ENCODE data around the gene ZNF519. TPM values are rescaled to one million over a fixed set of nuclear protein-coding genes. Genes with fewer than 3 reads are reported as not detected.
"Not testable (repeated sequence)": the region's sequence is repeated elsewhere in the genome, so short reads cannot be mapped to it uniquely, and the experiment has no call there.

Gene ZNF519
- total and polyA plus RNA-seq, 8 donors = 0.88 to 2.9 (median 1.5) TPM

DNA sequence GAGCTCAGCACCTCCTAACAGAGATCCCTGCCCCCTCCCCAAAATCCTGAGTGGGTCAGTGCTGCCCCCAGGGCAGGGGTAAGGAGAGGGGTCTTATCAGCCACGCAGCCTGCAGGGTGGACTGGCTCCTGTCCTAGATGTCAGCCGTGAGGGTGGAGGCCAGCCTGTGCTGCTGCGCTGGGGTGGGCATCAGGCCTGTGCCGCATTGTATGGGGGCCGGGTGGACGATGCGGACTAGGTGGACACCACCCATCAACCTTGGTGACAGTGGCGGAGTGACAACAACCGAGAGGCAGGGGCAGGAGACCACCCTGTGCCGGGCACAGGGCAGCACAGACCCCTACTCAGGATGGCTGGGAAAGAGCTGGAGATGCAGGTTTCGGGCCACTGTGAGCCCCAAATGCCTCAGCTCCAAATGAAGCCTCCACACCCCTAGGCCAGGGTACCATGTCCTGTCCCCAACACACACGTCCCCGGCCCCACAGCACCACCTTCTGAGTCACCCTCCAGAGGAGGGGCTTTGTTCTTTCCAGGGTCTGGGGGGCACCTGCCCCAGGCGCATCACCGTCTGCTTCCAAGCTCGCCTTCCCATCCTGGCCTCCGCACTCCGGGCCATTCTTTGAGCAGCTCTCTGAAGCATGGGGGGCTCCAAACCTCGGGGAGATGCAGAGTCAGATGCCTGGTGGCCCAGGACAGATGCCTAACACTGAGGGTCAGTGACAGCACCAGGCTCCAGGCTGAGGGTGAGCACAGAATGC is 13.5 kb upstream of the ZNF519 start:
- H3K27ac ChIP-seq; H3K4me1 ChIP-seq; FAIRE-seq; H3K4me3 ChIP-seq; ATAC-seq; intact Hi-C loops (cut with DNase I); H3K36me3 ChIP-seq; H3K9me3 ChIP-seq; H3K27me3 ChIP-seq: not testable (repeated sequence)
- WGBS, 2 donors = 65 to 71% methylated on average over 19 of the region's 19 CpGs
- DNase-seq = peak in 1 of 6 donors; percentile 69

GRCh38 chr18:14145021-14145420 is 12.8 kb upstream of the ZNF519 start:
- H3K27me3 ChIP-seq; H3K4me3 ChIP-seq; H3K9me3 ChIP-seq; H3K4me1 ChIP-seq; H3K36me3 ChIP-seq; ATAC-seq; intact Hi-C loops (cut with DNase I); FAIRE-seq; H3K27ac ChIP-seq: not testable (repeated sequence)
- WGBS, 2 donors = 68 to 74% methylated on average over 5 to 6 of the region's 6 CpGs
- DNase-seq = peak in 1 of 6 donors; percentile 40

GRCh38 chr18:14144628-14144895 is 12.3 kb upstream of the ZNF519 start:
- ATAC-seq = no peak
- no peaks in the 10 kb centered on the region for H3K9me3 ChIP-seq
- TF ChIP-seq, protein P1, sequence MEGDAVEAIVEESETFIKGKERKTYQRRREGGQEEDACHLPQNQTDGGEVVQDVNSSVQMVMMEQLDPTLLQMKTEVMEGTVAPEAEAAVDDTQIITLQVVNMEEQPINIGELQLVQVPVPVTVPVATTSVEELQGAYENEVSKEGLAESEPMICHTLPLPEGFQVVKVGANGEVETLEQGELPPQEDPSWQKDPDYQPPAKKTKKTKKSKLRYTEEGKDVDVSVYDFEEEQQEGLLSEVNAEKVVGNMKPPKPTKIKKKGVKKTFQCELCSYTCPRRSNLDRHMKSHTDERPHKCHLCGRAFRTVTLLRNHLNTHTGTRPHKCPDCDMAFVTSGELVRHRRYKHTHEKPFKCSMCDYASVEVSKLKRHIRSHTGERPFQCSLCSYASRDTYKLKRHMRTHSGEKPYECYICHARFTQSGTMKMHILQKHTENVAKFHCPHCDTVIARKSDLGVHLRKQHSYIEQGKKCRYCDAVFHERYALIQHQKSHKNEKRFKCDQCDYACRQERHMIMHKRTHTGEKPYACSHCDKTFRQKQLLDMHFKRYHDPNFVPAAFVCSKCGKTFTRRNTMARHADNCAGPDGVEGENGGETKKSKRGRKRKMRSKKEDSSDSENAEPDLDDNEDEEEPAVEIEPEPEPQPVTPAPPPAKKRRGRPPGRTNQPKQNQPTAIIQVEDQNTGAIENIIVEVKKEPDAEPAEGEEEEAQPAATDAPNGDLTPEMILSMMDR (IDR thresholded peaks at IDR 0.05) = no peak
- FAIRE-seq = no peak
- WGBS, 2 donors = 67 to 76% methylated on average over 6 of the region's 6 CpGs
- H3K4me1 ChIP-seq = no peaks in the 10 kb centered on the region
- H3K27me3 ChIP-seq = no peaks in the 10 kb centered on the region
- no peak overlapping the region for H3K27ac ChIP-seq
- no peaks in the 10 kb centered on the region for H3K36me3 ChIP-seq
- intact Hi-C loops (cut with DNase I) = no loop called here
- H3K4me3 ChIP-seq = no peak overlapping the region
- peak in 1 of 6 donors; percentile 29 for DNase-seq

DNA sequence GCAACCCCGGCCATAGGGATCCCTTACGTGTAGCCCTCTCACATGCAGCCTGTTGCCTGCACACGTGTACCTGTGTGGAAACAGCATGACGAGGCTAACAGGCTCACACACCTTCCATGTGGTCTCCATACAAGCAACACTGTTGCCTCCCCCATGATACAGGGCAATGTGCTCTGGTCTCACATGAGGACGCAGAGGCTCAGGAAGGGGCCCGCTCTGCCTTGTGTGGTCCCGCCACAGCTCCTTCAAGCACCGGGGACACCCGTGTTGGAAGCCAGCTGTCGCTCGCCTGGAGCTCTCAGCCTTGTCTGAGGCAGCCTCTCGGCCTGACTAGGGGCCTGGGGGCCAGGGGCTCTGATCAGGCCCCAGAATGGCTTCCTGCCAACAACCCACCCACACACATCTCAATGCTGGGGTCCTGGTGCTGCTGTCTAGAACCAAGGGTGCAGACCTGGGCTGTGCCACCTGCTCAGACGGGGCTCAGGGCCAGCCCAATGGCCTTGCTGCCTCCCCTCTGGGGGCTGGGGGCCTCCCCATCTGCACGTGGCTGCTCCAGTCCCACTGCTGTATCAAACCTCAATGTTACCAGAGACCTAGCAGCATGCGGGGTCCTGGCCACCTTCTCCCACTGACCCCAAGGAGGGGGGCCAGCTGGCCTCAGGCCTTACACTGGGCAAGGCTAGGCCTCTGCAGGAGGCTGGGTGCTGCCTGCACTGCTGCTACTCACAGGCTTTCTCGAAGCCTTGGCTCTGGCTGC is 11.8 kb upstream of the ZNF519 start:
- FAIRE-seq; H3K27me3 ChIP-seq; H3K27ac ChIP-seq; H3K4me1 ChIP-seq; H3K36me3 ChIP-seq; H3K9me3 ChIP-seq; intact Hi-C loops (cut with DNase I); H3K4me3 ChIP-seq; ATAC-seq: not testable (repeated sequence)
- DNase-seq = peak in 1 of 6 donors; percentile 57
- 65 to 77% methylated on average over 10 to 16 of the region's 16 CpGs for WGBS, 2 donors

DNA sequence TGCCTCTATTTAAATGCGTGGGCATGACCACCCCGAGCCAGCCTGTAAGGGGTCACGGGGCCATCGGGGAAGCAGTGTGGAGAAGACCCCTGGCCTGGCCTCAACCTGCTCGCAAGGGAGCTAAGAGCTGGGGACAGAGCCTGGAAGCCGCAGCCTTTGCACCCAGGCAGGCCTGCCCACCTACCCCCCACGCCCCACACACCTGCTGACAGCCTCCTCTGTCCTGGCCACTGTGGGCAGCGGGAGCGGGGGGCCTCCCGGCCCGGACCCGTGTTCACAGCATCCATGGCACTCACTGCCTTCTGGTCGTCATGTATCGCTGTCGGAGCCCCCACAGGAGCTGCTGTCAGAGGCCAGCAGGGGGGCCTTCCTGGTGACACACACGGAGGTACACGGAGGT is 11.2 kb upstream of the ZNF519 start:
- H3K36me3 ChIP-seq; H3K9me3 ChIP-seq; intact Hi-C loops (cut with DNase I); ATAC-seq; FAIRE-seq; H3K4me3 ChIP-seq; H3K4me1 ChIP-seq; H3K27me3 ChIP-seq; H3K27ac ChIP-seq: not testable (repeated sequence)
- peak in 1 of 6 donors; percentile 77 for DNase-seq
- 66 to 85% methylated on average over 15 of the region's 17 CpGs for WGBS, 2 donors

DNA sequence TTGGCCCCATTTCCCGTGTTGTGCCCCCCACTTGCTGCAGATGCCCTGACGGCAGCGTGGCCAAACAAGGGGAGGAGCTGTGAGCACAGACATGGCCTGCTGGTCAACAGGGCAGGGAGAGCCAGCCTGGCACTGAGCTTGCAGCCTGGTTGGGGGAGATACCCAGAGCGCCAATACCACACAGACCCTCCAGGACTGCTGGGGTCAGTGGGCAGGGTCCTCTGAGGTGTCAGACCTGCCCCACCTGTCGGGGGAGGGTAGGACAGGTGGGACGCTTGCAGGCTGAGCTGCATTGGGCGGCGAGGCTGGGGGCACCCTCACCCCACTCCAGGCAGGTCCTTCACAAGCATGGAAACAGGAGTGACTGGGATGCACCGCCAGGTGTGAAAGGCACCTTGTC is 9.9 kb upstream of the ZNF519 start:
- H3K9me3 ChIP-seq; H3K27ac ChIP-seq; H3K4me3 ChIP-seq; H3K36me3 ChIP-seq; ATAC-seq; FAIRE-seq; H3K4me1 ChIP-seq; intact Hi-C loops (cut with DNase I); H3K27me3 ChIP-seq: not testable (repeated sequence)
- DNase-seq = peak in 1 of 6 donors; percentile 50
- WGBS, 2 donors = 68% methylated on average over 9 of the region's 9 CpGs

- ATAC-seq; intact Hi-C loops (cut with DNase I); H3K27ac ChIP-seq; DNase-seq; H3K4me3 ChIP-seq; H3K4me1 ChIP-seq; H3K27me3 ChIP-seq; H3K9me3 ChIP-seq; FAIRE-seq; H3K36me3 ChIP-seq: not testable (repeated sequence)
- 69 to 85% methylated on average over 2 of the region's 2 CpGs for WGBS, 2 donors
Observed at GRCh38 chr18:14139583-14139982, 7.3 kb upstream of the ZNF519 start.

DNA sequence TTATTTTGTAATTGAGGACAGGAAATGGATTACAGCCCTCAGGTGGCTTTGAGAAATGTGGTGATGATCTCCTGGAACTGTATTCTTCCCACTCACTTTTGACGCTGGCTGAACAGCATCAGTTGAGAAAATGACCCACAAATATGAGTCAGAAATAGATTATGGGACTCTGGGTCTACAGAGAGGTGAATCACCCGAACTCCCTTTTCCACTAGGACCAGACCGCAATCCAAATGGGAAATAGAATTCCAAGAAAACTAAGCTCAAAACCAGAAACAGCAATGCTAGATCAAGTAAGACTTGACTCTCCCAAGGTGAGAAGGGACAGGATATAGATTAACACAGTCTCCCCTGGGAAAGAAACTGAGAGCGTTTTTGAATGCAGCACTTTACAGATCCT is 5.7 kb upstream of the ZNF519 start:
- H3K4me3 ChIP-seq; H3K4me1 ChIP-seq; H3K27me3 ChIP-seq; intact Hi-C loops (cut with DNase I); ATAC-seq; FAIRE-seq; DNase-seq; H3K9me3 ChIP-seq; H3K27ac ChIP-seq; H3K36me3 ChIP-seq: not testable (repeated sequence)
- 55 to 69% methylated on average over 4 of the region's 4 CpGs for whole genome bisulfite sequencing, 2 donors

GRCh38 chr18:14131696-14132270 is 452 bp downstream of the ZNF519 start:
- H3K4me1 ChIP-seq; FAIRE-seq; H3K36me3 ChIP-seq; H3K27ac ChIP-seq; DNase-seq; H3K27me3 ChIP-seq; intact Hi-C loops (cut with DNase I); H3K9me3 ChIP-seq: not testable (repeated sequence)
- peak overlapping the region; percentile 14 to 53 (median 33) for H3K4me3 ChIP-seq
- peak; percentile 49 to 56 (median 54) for ATAC-seq
- WGBS, 2 donors = 2 to 3% methylated on average over 15 to 22 of the region's 27 CpGs

DNA sequence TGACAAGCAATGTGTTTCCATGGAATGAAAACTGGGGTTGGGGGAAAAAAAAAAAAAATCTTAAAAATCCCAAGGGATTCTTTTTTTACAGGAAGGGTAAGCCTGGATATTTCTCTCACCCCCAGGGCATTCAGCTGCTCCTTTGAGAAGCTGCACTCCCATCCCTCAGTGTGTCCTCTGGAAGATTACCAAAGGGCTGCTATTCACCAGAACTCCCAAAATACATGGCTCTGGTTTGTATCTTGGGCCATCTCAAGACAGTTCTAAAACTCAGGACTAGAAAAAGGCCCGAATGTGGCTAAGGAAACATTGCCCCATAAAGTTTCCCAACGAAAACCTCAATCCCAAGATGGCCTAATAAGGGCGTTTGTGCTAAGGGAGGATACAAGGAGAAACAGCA is 1.4 kb downstream of the ZNF519 start:
- H3K36me3 ChIP-seq; H3K4me1 ChIP-seq; ATAC-seq; intact Hi-C loops (cut with DNase I); H3K27ac ChIP-seq; H3K9me3 ChIP-seq; H3K4me3 ChIP-seq; FAIRE-seq; DNase-seq; H3K27me3 ChIP-seq: not testable (repeated sequence)
- 64 to 65% methylated on average over 2 of the region's 3 CpGs for WGBS, 2 donors

Measured in pancreas (tissue), 10 donors.